GM12891 (cell line): ENCODE results near the gene CYP2S1.

Source experiments
- POLR2AphosphoS5 ChIP-seq: IDR thresholded peaks from 2 replicates; pipeline ENCODE4 v1.6.1; 2011; ENCODE audit warnings: low read depth, low read length, control low read depth
- TAF1 ChIP-seq: IDR thresholded peaks from 2 replicates; pipeline ENCODE4 v1.6.1; 2011; ENCODE audit warnings: low read depth, low read length, control low read depth

DNA sequence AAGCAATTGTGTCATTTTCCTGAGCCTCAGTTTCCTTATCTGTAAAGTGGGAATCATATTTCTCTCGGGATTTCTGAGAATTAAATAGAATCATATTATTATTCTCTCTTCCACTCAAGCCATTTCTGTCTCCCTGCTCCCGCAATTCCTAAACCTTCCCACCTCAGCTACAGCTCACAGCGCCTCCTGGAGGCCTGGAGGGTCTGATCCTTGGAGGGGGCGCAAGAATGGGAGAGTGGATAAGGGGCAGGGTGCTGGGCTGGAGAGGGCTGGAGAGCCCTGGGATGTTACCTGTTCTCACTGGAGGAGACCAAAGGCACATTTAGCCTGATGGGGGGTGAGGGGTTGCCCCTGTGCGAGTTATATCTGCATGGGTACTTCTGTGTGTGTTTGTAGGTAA is 31.1 kb upstream of the CYP2S1 start:
- no peak for TF ChIP-seq TAF1
- TF ChIP-seq POLR2AphosphoS5 = no peak
